Parathyroid adenoma (tissue), 2 donors: ENCODE results near the gene IFT57.

Experiments used
- H2AFZ ChIP-seq: fragments of 300-600 bp; sonication (generic); one replicate; pipeline ENCODE4 v1.7.0; 2017; ENCODE audit warnings: antibody characterized with exemption, mild to moderate bottlenecking
- H3K27ac ChIP-seq: fragments of 300-600 bp; sonication (generic); one replicate; pipeline ENCODE4 v1.7.0; 2017
- H3K27me3 ChIP-seq: fragments of 300-600 bp; sonication (generic); one replicate; pipeline ENCODE4 v1.7.0; 2017; ENCODE audit warnings: low read length; ENCODE audit not compliant: control insufficient read depth, insufficient read depth
- H3K36me3 ChIP-seq: fragments of 300-600 bp; sonication (generic); one replicate; pipeline ENCODE4 v1.7.0; 2017; ENCODE audit warnings: low read length; ENCODE audit not compliant: control insufficient read depth, insufficient read depth
- H3K4me1 ChIP-seq: fragments of 300-600 bp; sonication (generic); one replicate; pipeline ENCODE4 v1.7.0; 2017; ENCODE audit warnings: control low read depth
- H3K4me2 ChIP-seq: fragments of 300-600 bp; sonication (generic); one replicate; pipeline ENCODE4 v1.7.0; 2017; ENCODE audit warnings: low read length
- H3K4me3 ChIP-seq: fragments of 300-600 bp; sonication (generic); one replicate; pipeline ENCODE4 v1.7.0; 2017; ENCODE audit warnings: low read depth, low read length
- H3K79me2 ChIP-seq: fragments of 300-600 bp; sonication (generic); one replicate; pipeline ENCODE4 v1.7.0; 2017; ENCODE audit warnings: control low read depth
- H3K9ac ChIP-seq: fragments of 300-600 bp; sonication (generic); one replicate; pipeline ENCODE4 v1.7.0; 2017; ENCODE audit warnings: mild to moderate bottlenecking
- H3K9me3 ChIP-seq: fragments of 300-600 bp; sonication (generic); one replicate; pipeline ENCODE4 v1.7.0; 2017; ENCODE audit warnings: low read length; ENCODE audit not compliant: control insufficient read depth
- TF ChIP-seq, protein P1 (sequence below): fragments of 300-600 bp; sonication (generic); IDR thresholded peaks from one replicate; pipeline ENCODE4 v1.7.0; 2017; ENCODE audit warnings: antibody characterized with exemption, mild to moderate bottlenecking
- donor health status: primary hyperparathyroidism.

The IFT57 gene

DNA sequence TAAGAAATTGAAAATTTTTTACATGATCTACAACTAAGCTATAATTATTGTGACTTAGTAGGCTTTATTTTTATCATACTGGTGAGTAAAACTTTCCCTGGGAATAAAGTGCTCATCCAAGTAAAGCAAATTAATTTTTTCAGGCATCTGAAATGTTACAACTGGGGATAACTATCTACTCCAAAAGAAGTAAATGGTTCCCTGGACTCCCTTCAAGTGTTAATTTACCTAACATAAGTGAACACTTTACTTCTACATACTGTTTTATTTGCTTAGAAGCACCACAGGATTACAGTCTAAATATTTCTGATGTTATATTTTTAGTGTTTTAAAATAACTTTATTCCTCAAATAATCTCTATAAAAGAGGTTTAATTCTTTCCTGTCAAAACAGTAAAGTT lies 57.8 kb downstream of the IFT57 start:
- TF ChIP-seq, protein P1, sequence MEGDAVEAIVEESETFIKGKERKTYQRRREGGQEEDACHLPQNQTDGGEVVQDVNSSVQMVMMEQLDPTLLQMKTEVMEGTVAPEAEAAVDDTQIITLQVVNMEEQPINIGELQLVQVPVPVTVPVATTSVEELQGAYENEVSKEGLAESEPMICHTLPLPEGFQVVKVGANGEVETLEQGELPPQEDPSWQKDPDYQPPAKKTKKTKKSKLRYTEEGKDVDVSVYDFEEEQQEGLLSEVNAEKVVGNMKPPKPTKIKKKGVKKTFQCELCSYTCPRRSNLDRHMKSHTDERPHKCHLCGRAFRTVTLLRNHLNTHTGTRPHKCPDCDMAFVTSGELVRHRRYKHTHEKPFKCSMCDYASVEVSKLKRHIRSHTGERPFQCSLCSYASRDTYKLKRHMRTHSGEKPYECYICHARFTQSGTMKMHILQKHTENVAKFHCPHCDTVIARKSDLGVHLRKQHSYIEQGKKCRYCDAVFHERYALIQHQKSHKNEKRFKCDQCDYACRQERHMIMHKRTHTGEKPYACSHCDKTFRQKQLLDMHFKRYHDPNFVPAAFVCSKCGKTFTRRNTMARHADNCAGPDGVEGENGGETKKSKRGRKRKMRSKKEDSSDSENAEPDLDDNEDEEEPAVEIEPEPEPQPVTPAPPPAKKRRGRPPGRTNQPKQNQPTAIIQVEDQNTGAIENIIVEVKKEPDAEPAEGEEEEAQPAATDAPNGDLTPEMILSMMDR, result no peak
- Histone ChIP-seq H2AFZ (no peak overlapping the region), H3K79me2 (no peaks in the 10 kb centered on the region), H3K4me2 (no peak overlapping the region), H3K27me3 (no peaks in the 10 kb centered on the region), H3K4me1 (no peaks in the 10 kb centered on the region), H3K27ac (no peak overlapping the region), H3K36me3 (no peaks in the 10 kb centered on the region), H3K9me3 (no peaks in the 10 kb centered on the region), H3K4me3 (no peak overlapping the region), H3K9ac (no peak overlapping the region)

DNA sequence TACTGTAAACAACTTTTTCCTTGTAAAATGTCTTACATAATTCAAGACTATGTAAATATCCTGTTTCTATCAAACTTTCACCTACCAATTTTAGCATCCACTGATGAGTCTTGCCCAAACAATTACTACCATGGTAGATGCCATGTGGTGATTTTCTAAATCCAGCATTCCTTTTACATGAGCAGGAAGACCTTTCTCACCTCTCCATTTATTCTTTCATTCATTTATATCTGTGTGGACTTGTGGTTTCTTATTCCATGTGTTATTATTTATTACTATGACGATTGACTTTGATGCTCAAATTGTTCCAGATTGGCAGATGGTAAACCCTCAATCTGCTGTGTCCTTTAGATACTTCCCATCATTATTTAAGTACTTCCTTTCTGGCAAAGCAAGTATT lies 62.4 kb downstream of the IFT57 start:
- TF ChIP-seq, protein P1, result no peak
- Histone ChIP-seq H3K27me3 (no peaks in the 10 kb centered on the region), H3K9me3 (no peaks in the 10 kb centered on the region), H3K36me3 (no peaks in the 10 kb centered on the region), H3K4me2 (no peak overlapping the region), H3K79me2 (no peaks in the 10 kb centered on the region), H3K9ac (no peak overlapping the region), H3K4me1 (no peaks in the 10 kb centered on the region), H3K27ac (no peak overlapping the region), H2AFZ (no peak overlapping the region), H3K4me3 (no peak overlapping the region)

DNA sequence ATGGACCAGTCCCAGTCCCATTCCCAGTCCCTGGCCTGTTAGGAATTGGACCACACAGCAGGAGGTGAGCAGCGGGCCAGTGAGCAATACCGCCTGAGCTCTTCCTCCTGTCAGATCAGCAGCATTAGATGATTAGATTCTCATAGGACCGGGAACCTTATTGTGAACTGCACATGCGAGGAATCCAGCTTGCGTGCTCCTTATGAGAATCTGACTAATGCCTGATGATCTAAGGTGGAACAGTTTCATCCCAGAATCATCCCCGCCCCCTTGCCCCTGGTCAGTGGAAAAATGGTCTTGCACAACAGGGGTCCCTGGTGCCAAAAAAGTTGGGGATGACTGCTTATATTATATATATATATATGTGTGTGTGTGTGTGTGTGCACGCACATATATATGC lies 63.1 kb downstream of the IFT57 start:
- Histone ChIP-seq H3K36me3 (no peaks in the 10 kb centered on the region), H3K9me3 (no peaks in the 10 kb centered on the region), H3K4me3 (no peak overlapping the region), H2AFZ (no peak overlapping the region), H3K27me3 (no peaks in the 10 kb centered on the region), H3K4me2 (no peak overlapping the region), H3K27ac (no peak overlapping the region), H3K4me1 (no peaks in the 10 kb centered on the region), H3K9ac (no peak overlapping the region), H3K79me2 (no peaks in the 10 kb centered on the region)
- TF ChIP-seq, protein P1, result no peak

DNA sequence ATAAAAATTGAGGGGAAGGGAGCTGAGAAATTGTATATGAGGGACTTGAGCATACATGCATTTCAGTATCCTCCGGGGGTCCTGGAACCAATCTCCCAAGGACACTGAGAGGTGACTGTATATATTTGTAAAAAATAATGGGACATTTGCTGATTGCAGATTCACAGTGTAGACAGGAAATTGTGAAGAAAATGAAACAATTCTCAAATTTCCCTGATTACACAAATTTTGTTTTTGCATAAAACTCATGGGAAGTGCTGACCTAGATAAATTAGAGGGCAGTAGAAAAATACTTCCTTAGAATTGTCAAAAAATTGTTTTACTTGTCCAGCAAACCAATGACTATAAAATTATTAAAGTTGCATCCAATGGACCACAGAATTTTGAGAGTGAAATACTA lies 64.0 kb downstream of the IFT57 start:
- no peak overlapping the region for H3K4me2 ChIP-seq
- H3K36me3 ChIP-seq, result no peaks in the 10 kb centered on the region
- no peaks in the 10 kb centered on the region for H3K79me2 ChIP-seq
- H3K27me3 ChIP-seq, result no peaks in the 10 kb centered on the region
- no peaks in the 10 kb centered on the region for H3K9me3 ChIP-seq
- H3K9ac ChIP-seq, result no peak overlapping the region
- no peak overlapping the region for H3K27ac ChIP-seq
- no peak overlapping the region for H3K4me3 ChIP-seq
- TF ChIP-seq, protein P1, result no peak
- no peaks in the 10 kb centered on the region for H3K4me1 ChIP-seq
- no peak overlapping the region for H2AFZ ChIP-seq

DNA sequence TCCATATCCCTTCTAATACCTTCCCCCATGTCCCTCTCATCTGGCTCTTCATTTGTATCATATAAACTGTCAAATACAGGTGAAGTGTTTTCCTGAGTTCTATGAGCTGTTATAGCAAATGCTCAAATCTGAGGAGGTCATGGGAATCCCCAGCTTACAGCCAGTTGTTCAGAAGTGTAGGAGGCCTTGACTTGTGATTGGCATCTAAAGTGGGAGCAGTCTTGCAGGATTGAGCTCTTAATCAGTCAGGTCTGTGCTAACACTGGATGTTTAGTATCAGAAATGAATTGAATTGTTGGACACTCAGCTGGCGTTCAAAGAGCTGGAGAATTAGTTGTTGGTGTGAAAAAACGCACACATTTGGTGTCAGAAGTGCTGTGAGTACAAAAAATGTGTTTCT lies 65.0 kb downstream of the IFT57 start:
- H3K4me2 ChIP-seq, result no peak overlapping the region
- no peak overlapping the region for H2AFZ ChIP-seq
- no peaks in the 10 kb centered on the region for H3K79me2 ChIP-seq
- TF ChIP-seq, protein P1, result no peak
- no peaks in the 10 kb centered on the region for H3K27me3 ChIP-seq
- H3K4me1 ChIP-seq, result no peaks in the 10 kb centered on the region
- H3K9me3 ChIP-seq, result no peaks in the 10 kb centered on the region
- no peak overlapping the region for H3K27ac ChIP-seq
- no peaks in the 10 kb centered on the region for H3K36me3 ChIP-seq
- no peak overlapping the region for H3K9ac ChIP-seq
- no peak overlapping the region for H3K4me3 ChIP-seq
